Stimulated activated CD4-positive, alpha-beta T cell treated with anti-CD3 and anti-CD28 coated beads, Interleukin-1b, Interleukin-23, amount 100 ng/mL, for 1 hour (primary cell): ENCODE results near the gene CDK14.
A peak's percentile ranks its signal among the peaks of the same experiment; 100 is the strongest.

Experiments used
- DNase-seq, 2 donors: peaks; one replicate each; pipeline ENCODE4 v3.0.0-alpha.2; 2020; ENCODE audit warnings: low read depth in 2 of 2

CDK14 gene

DNA sequence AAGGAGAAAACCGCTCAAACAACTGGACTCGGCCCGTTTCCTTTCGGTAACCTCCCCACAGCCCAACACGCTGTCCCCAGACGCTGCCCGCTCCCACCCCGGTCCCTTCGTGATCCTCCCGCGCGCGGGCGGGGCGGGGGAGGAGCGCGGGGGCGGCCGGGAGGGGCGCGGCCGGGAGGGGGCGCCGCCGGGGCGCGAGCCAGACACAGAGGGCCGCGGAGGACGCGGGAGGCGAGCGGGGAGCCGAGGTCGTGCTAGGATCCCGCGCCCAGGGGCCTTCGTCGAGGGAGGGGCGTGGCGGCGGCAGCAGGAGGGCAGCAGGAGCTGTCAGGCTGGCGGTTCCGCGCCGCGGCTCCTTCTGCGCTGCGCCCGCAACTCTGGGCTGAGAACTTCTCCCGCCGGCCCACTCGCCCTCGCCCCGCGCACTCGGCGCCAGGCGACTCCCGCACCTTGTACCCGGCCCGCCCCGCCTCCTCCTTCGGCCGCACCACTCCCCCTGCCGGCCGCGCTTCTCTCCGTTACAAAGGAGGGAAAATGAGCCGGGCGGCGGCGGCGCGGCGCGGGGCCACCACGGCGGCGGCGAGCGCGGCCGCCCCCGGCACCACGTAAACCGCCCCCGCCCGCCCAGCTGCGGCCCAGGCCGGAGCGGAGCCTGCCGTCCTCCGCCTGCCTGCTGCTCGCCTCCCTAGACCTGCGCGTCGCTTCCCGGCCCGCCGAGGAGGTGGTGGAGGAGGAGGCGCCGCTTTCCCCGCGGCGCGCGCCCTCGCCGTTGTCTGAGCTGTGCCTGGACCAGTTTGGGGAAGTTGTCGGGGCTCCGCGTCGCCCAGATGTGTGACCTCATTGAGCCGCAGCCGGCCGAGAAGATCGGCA is at the start of gene CDK14:
TSS of gene CDK14 (plus strand) at position 521 of the 870 bp plus-strand sequence. CDS start at position 828, 307 bp downstream.
- DNase-seq, result peak in 1 of 2 donors; percentile 5

DNA sequence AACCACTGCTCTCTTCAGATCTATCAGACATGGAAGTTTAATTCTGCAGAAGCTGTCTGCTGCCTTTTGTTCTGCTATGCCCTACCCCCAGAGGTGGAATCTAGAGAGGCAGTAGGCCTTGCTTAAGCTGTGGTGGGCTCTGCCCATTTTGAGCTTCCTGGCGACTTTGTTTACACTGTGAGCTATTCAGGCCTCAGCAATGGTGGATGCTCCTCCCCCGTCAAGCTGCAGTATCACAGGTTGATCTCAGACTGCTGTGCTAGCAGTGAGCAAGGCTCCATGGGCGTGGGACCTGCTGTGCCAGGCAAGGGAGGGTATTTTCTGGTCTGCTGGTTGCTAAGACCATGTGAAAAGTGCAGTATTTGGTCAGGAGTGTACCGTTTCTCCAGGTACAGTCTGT is 45.1 kb upstream of the CDK14 start:
- no peak for DNase-seq

DNA sequence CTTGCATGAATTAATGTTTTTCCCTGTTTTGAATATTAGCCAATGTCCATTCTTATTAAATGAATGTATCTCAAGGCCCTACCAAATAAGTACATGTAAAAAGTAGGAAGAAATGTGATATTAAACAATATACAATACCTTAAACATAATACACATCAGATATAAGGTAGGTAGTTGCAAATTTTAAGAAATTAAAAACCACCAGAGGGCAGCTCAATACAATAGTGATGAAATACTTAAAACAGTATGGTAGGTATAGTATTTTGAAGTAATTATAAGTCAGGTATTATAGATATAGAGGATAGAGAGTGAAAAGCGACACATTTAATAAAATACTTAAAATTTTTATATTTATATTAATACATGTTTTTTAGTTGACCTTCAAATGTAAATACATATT is 43.6 kb upstream of the CDK14 start:
- DNase-seq, result no peak

DNA sequence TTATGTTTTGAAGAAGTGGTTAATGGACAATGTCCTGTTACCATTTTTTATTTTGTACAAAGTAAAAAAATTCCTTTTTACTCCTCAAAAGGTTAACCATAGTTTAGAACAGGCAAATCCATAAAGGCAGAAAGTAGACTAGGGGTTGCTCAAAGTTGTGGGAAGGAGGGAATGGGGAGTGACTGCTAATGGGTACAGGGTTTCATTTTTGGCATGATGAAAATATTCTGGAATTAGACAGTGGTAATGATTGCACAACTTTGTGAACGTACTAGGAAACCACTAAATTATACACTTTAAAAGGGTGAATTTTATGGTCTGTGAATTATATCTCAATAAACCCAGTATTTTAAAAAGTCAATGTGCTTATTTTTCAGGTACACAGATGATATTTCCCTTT is 35.4 kb upstream of the CDK14 start:
- DNase-seq, result no peak

DNA sequence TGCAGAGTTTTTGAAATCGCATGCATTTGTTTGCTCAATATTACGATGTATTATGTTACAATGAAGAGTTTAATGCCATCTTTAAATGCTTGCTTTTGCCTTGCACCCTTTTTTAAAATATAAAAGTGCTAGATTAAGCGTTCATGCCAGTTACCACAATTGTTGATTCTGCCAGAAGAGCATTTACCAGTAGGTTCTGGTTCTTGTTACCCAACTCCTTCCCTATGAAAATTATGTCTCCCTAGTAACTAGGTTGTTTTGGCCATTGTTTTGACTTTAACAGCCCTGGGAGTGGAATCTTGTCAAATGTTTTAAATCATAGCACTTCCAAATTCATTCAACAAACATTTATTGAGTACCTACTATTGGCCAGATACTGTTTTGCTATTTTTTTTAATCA is 32.8 kb upstream of the CDK14 start:
- no peak for DNase-seq

DNA sequence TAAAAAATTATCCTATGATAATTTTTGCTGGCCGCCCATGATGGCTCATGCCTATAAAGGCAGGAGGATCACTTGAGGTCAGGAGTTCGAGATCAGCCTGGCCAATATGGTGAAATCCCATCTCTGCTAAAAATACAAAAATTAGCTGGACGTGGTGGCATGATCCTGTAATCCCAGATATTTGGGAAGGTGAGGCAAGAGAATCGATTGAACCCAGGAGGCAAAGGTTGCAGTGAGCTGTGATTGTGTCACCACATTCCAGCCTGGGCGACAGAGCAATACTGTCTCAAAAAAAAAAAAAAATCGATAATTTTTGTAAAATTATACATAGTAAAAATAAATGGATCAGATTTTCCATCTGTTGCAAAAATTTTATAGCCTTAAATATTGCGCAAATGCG is 31.7 kb upstream of the CDK14 start:
- DNase-seq, result no peak

DNA sequence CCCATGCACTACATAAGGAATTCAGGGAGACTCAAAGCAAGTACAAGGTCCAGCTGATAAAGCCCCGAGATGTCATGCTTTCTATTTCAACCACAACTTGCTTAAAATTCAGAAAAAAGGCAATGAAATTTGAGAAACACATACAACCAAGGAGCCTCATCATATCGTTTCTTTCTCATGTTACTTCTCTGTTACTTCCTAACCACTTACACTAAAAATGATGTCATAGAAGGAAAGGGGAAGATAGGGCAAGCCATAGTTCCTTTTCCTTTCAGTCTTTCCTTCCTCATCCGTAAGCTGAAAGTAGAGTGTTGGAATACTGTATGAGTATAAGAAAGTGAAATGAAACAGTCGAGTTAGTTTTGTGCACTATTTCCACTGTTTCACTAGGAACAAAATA is 27.9 kb upstream of the CDK14 start:
- DNase-seq, result no peak

DNA sequence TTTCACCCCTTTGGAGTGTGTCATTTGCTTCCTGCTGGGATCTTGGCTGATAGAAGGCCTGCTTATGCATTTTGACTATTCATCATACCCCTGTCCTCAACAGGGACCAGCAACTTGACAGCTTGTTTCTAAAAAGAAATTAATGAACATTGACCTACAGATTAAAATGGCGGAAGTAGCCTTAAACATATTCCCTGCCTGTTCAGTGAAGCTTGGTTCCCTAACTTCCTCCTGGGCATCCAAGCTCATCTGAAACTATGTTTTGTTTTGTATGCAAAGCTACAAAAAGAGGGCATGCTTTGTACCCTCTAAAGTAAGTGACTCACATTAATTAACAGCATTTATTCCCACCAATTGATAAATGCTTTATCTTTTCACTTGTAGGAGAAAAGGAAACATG is 26.8 kb upstream of the CDK14 start:
- no peak for DNase-seq

DNA sequence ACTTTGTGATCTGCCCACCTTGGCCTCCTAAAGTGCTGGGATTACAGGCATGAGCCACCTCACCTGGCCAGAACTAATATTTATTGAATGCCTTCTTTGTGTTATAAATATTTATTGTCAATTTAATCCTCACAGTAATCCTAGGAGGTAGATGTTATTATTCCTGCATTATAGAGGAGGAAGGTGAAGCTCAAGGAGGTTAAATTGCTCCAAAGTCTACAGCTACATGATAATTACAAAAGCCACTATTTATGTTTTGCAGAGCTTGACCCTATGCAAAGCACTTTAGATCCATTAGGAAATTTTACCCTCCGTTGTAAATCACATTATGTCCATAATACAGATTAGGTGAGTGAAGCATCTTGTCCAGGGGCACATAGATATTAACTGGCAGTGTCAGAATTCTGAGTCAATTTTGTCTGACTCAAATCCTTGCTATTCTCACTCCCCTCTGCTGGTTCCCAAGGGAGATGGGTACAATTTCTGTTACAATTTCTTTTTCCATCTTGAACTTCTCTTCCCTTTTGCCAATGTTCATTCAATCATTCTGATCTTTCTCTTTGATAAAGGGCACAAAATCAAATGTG is 25.7 kb upstream of the CDK14 start:
- no peak for DNase-seq

DNA sequence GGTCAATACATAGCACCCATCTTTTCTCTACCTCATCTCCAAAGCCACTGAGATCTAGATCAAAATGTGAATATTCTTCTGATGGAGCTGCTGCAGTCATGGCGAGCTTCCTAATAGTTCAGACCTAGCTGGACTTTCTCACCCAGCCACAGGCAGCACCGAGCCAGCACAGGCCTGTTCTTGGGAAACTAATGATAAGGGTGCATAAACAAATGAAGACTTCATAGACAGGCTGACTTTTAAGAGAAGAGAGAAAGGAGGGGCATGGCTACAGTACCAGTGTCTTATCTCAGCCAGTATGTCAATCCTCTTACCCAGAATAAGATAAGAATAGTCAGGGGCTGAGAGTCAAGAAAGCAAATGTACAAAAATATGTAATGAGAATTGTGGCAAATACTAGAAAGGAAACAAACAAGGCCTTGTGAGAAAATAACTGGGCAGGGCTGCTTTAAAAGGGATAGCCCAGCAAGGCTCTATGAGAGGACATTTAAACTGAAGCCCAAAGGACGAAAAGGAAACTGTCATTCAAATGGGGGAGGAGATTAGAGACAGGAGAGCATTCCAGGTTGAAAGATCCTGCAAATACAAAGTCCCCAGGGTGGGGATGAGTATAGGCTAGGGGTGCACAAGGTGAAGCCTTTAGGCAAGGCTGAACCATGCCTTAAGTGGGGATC is 21.8 kb upstream of the CDK14 start:
- DNase-seq, result no peak

DNA sequence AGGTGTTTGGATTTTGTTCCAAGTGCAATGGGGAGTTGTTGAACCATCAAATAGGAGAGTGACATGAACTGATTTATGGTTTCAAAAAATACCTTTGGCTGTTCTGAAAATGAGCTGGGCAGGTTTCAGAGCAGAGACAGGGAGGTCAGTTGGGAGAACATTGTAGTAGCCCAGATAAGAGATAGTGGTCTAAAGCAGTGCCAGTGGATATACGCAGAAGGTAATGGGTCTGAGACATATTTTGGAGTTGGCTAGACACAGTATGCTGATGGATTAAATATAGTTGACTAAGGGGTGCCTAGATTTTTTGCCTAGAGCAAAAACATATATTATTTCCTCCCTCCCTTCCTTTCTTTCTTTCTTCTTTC is 21.3 kb upstream of the CDK14 start:
- no peak for DNase-seq

DNA sequence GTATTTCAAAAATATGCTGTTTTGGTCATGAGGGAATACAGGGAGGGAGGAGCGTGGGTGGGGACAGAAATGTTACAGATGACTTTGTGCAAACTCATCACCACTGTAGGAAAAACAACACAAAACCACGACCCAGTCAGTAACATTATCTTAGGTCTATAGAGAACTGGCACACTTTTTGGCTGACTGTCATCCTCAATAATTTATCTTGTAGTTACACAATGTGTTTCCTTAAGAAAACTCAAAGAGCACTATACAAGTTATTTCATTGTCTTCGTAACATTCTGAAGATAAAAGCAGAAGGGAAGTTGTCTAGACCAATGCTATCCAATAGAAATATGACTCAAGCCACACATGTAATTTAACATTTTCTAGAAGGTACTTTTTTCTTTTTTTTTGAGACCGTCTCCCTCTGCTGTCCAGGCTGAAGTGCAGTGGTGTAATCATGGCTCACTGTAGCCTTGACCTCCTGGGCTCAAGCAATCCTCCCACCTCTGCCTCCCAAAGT is 16.9 kb upstream of the CDK14 start:
- DNase-seq, result no peak

DNA sequence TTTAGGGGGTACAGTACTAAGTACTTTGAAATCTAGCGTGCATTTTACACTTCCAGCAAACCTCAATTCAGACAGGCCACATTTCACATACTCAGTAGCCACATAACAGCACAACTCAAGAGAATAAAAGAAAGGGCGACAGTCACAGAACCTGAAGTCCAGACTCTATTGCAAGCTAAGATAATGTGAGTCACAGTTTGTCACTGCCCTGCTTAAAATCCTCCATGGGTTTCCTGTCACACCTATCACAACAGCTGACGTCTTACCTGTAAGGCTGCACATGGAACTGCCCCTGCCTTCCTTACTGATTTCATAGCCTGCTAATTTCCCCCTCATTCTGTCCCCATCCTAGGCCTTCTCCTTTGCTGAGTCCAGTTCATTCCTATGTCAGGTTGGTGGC is 16.1 kb upstream of the CDK14 start:
- DNase-seq, result no peak

DNA sequence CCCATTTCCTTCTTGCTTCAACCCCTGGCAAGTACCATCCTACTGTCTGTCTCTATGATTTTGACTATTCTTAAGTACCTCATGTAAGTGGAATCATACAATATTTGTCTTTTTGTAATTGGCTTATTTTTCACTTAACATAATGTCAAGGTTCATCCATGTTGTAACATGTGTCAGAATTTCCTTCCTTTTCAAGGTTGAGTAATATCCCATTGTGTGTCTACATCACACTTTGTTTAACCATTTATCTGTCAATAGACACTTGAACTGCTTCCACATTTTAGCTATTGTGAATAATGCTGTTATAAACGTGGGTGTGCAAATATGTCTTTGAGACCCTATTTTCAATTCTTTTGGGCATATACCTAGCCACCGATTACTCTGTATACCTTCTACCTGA is 14.0 kb upstream of the CDK14 start:
- no peak for DNase-seq

DNA sequence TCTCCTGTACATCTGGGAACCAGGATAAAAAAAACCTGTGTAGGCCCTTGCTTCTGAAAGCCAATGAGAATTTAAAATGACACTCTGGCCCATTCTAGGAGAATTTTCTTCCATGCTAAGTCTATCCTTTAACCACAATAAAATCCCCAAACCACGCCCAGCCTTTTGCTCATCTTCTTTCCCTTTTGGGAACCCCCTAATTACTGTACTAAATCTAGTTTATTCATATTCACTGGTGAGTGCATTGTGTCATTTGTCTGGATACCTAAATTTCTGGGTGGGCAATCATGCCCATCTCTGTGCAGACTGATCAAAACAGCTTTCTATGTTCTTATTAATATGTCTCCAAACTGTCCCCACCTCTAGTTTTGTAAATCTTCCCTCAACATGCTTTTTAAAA is 11.7 kb upstream of the CDK14 start:
- DNase-seq, result no peak

DNA sequence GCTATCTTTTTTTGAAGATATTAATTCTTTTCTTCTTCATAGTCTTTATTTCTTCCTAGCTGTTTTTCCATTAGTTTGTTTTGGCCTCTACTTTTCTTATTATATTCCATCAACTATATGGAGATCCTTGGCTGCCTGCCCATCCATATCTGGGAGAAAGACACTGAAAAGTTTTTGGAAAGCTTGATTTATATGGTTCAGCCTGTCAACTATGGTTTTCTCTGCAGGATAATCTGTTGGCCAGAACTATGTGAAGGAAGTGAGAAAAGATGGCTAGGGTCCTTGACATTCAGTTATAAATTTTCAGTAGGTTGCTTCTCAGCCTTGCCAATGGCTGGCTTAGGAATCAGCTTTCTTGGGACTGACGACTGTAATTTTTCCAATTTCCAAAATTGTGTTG is 10.0 kb upstream of the CDK14 start:
- DNase-seq, result no peak

DNA sequence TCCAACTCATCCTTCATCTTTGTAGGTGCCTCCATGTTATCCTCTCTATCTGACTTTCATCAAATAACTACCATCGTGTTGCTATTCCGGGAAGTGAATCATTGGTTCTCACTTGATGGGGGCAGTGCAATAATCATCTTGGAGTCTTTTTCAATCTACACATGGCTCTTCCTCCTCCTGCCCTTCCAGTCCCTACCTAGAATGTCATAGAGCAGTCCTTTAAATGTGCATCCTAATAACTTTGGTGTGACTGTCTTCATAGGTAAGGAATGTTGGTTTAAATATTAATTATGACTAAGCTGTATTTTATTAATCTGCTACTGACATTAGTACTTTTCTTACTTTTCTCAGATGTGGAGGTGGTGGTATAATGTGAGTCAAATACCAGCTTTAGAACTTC is 8.4 kb upstream of the CDK14 start:
- no peak for DNase-seq

DNA sequence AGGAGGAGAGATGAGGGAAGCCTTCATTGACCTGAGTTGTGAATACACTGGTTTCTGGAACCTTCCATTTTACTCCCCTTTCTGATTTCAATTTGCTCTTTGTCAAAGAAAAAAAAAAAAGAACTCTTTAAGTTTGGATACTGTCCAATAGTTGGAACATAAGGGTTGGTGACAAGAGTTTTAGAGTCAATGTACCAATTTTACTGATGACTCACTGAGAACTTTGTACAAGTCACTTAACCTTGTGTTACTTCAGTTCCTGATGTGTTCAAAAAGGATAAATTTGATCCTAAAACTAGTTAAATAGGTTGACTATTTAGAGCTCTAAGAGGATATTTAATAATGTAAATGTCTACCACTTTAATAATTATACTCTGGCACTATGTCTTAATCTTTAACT is 4.1 kb upstream of the CDK14 start:
- DNase-seq, result no peak

DNA sequence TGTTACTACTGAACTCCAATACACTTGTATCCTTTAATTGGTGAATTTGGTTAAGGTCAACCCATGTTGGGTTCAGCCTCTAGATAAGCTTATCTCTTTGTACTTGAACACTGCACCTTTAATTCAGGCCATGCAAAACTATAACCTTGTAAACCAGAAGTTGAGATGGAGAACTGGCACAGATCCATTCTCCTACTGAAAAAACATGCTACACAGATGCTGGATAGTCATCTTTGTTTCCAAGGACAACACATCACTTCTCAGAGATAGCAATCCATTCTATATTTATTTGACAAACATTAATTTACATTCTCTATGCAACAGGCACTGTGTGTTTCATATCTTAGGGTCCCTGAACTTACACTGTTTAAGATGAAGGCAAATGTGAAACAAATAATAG is 2.9 kb upstream of the CDK14 start:
- no peak for DNase-seq

DNA sequence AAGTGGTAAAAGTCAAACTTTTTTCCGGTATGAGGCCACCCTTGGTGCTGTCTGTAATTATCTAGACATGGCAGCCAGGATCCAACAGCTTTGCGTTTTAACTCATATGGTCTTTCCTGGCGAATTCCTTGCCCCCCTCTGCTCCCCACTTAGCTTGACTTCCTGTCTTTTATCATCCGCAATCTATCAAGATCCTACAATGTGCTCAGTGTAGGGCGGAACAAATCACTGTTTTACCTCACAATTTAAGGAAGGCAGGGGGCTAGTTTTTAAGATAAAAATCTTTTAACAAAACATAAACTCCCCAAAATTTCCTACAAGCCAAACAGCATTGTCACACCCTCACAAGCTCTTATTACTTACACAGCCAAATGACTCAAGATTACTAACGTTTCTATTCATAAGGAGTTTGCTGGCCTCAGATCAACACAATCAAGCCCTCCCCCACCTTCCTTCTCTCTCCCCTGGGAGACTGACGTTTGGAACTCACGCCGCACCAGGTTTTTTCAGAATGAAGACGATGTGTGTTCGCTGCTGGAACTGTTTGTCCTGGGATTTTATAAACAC is 1.3 kb upstream of the CDK14 start:
- no peak for DNase-seq

DNA sequence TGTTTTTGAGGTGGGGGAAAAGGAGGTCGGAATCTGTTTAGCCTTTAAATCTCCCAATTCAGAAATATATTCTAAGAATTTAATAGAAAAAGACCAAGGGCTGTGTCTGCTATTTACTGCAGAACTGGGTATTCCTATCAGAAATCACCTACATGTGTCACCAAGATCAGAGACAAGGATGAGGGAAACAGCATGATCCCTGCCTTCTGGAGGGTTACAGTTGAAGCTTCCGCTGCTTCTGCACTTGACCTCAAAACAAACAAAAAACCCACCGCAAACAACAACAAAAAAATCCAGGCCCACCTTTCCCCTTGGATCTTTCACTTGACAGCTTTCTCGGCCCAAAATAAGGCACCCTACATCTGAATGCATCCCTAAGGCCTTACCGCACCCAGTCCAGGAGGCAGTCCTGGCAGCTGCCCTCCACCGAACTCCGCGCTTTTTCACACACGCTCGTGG is 750 bp upstream of the CDK14 start:
- DNase-seq, result no peak
